WERI-Rb-1 (cell line): Measurements from ENCODE around the gene PCDHGC4.

ENCODE experiments used
- DNase-seq: peaks from one replicate; pipeline ENCODE4 v3.0.0-alpha.2; 2020
- H3K27ac ChIP-seq: fragments of 250-450 bp; sonication (Bioruptor Pico); 2 replicates; pipeline ENCODE4 v1.5.1; 2020; ENCODE audit warnings: mild to moderate bottlenecking, moderate library complexity
- H3K27me3 ChIP-seq: fragments of 250-450 bp; sonication (Bioruptor Pico); 2 replicates; pipeline ENCODE4 v1.5.1; 2021; ENCODE audit warnings: mild to moderate bottlenecking, low read depth, moderate library complexity; ENCODE audit not compliant: insufficient read depth, severe bottlenecking
- H3K36me3 ChIP-seq: fragments of 250-450 bp; sonication (Bioruptor Pico); 2 replicates; pipeline ENCODE4 v1.5.1; 2020; ENCODE audit warnings: mild to moderate bottlenecking, moderate library complexity
- H3K4me3 ChIP-seq: 2 replicates; pipeline ENCODE4 v1.5.1; 2011; ENCODE audit warnings: low read depth, mild to moderate bottlenecking, control low read depth, low read length
- H3K9me3 ChIP-seq: fragments of 250-450 bp; sonication (Bioruptor Pico); 2 replicates; pipeline ENCODE4 v1.5.1; 2021; ENCODE audit warnings: mild to moderate bottlenecking, moderate library complexity; ENCODE audit not compliant: severe bottlenecking
- TF ChIP-seq, protein P1 (sequence below): IDR thresholded peaks from 2 replicates; pipeline ENCODE4 v1.5.1; 2011; ENCODE audit warnings: low read depth, mild to moderate bottlenecking, control low read depth, inconsistent platforms, low read length

Gene PCDHGC4

DNA sequence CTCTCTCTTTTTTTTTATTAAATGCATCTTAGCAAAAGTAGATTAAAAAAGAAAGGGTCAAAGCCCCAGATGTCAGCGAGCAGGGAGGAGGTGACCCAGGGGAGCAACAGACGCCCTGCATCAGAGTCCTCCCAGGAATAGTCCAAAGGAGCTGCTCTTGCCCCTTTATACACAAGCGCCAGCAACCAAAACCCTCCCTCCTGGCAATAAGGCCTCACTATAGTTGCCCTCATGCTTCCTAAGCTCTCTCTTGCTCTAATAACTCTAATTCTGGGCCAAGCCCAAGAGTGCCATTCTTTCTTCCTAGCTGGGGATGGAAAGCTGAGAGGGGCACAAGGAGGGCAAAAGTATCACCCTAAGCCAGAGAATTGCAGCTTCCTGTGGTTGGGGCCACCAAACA is 30.3 kb downstream of the PCDHGC4 start:
- H3K9me3 ChIP-seq, result no peaks in the 10 kb centered on the region
- no peak overlapping the region for H3K4me3 ChIP-seq
- H3K36me3 ChIP-seq, result peaks cover 37% of the 10 kb centered on the region
- TF ChIP-seq, protein P1, sequence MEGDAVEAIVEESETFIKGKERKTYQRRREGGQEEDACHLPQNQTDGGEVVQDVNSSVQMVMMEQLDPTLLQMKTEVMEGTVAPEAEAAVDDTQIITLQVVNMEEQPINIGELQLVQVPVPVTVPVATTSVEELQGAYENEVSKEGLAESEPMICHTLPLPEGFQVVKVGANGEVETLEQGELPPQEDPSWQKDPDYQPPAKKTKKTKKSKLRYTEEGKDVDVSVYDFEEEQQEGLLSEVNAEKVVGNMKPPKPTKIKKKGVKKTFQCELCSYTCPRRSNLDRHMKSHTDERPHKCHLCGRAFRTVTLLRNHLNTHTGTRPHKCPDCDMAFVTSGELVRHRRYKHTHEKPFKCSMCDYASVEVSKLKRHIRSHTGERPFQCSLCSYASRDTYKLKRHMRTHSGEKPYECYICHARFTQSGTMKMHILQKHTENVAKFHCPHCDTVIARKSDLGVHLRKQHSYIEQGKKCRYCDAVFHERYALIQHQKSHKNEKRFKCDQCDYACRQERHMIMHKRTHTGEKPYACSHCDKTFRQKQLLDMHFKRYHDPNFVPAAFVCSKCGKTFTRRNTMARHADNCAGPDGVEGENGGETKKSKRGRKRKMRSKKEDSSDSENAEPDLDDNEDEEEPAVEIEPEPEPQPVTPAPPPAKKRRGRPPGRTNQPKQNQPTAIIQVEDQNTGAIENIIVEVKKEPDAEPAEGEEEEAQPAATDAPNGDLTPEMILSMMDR, result no peak
- no peak for DNase-seq
- no peak overlapping the region for H3K27ac ChIP-seq
- no peaks in the 10 kb centered on the region for H3K27me3 ChIP-seq

DNA sequence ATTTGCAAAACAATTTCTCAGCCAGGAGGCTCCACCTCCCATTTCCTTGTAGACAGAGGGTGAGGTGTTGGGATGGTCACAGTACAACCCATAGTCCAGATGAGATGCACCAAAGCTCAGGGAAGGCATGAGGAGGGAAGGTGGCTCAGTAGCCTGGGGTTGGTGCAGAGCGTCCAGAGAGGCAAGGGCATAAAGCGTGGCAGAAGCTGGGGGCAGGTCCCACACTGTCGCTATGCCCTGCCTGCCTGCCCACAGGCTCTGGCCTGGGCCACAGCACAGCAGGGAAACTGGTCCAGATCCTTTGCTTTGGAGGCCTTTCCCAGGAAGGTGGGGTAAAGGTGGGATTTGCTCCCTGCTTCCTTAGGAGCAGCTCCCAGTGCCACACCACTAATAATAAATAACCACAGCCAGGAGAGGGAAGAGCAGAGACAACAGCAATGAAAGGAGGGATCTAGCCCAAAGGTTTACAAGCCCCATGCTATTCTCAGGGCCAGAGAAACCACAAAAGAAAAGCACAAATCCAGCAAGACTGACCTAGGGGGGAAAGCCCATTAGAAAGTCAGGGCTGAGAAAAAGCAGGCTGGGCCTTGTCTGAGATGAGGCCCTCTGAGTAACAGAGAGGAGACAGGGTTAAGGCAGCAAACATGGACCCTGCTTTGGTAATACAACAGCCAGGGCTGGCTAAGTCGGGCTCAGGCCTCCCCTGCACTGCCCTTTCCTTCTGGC is 31.3 kb downstream of the PCDHGC4 start:
- TF ChIP-seq, protein P1, result no peak
- Histone ChIP-seq H3K4me3 (no peak overlapping the region), H3K9me3 (no peaks in the 10 kb centered on the region), H3K27ac (no peak overlapping the region), H3K36me3 (peaks cover 45% of the 10 kb centered on the region), H3K27me3 (no peaks in the 10 kb centered on the region)
- no peak for DNase-seq

DNA sequence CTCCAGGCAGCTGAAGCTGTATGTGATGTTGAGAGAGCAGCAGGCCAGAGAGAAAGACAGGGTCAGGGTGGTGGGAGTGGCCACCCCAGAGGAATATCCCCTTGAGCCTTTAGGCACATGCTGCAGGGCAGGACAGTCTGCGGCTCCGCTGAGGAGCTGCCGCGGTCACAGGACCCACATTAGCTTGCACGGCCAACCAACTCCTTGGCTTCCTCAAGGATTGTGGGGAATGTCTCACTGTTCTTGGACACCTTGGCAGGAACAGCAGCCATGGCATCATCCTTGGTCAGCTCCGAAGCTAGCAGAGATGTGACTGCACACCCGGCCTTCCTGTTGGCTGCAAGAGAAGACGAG is 31.8 kb downstream of the PCDHGC4 start:
- no peak overlapping the region for H3K27ac ChIP-seq

DNA sequence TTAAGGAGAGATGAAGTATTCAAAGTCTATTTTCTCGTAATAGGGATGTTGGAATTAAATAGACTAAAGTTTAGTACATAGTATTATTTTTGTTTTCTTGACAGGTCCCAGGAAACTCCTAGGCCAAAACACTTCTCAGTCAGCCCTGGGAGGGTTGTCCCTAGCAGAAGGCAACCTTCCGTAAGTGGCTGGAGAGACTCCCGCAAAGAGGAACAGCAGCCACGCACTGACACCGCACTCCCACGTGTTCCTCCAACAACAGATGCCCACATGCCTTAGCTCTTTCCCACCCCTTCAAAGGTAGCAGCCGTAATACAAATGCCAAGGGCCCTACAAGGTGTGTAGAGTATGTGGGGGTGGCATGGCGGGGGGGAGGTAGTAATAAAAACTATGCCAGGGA is 32.5 kb downstream of the PCDHGC4 start:
- TF ChIP-seq, protein P1, result no peak
- peaks cover 57% of the 10 kb centered on the region for H3K36me3 ChIP-seq
- H3K9me3 ChIP-seq, result no peaks in the 10 kb centered on the region
- H3K27me3 ChIP-seq, result no peaks in the 10 kb centered on the region
- H3K4me3 ChIP-seq, result no peak overlapping the region
- H3K27ac ChIP-seq, result no peak overlapping the region
- no peak for DNase-seq

More for the DNA sequence above, 31.8 kb downstream of the PCDHGC4 start:
- no peak for DNase-seq
- Histone ChIP-seq H3K36me3 (peaks cover 51% of the 10 kb centered on the region), H3K9me3 (no peaks in the 10 kb centered on the region), H3K27me3 (no peaks in the 10 kb centered on the region), H3K4me3 (no peak overlapping the region)
- TF ChIP-seq, protein P1, result no peak

DNA sequence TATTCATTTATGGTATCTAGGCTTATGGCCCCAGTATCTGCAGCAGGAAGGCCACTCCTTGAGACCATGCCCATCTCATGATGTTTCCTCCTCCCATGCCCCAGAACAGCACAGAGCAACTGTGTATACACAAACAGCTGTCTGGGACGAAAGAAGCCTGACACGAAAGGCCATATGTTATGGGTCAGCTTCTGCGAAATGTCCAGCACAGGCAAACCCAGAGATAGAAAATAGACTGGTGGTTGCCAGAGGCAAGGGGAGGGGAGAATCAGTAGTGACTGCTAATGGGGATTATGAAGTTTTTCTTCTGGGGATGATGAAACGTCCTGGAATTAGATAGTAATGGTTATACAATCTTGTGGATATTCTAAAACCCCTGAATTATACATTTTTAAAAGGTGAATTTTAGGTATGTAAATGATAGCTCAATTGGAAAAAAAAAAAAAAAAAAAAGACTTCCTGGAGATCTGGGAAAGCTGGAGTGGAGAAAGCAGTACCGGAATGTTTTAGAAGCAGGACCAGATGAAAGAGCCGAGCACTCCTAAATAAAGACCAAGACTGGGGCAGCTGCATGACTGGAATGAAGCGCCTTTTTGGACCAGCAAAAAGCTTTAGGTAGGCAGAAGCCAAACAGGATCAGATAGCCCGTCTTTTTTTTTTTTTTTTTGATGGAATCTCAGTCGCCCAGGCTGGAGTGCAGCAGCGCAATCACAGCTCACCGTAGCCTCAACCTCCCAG is 33.2 kb downstream of the PCDHGC4 start:
- TF ChIP-seq, protein P1, result no peak
- H3K9me3 ChIP-seq, result peaks cover 2% of the 10 kb centered on the region
- H3K36me3 ChIP-seq, result peaks cover 57% of the 10 kb centered on the region
- no peak for DNase-seq
- H3K27ac ChIP-seq, result no peak overlapping the region
- H3K4me3 ChIP-seq, result no peak overlapping the region
- H3K27me3 ChIP-seq, result no peaks in the 10 kb centered on the region
